Keratinocyte (primary cell): ENCODE data around the gene MYO16.

ENCODE experiments used
- CTCF ChIP-seq, 3 experiments: IDR thresholded peaks in 1 of 3; conservative IDR thresholded peaks in 1 of 3; optimal IDR thresholded peaks in 1 of 3; 2 replicates in 2 of 3; 3 replicates in 1 of 3; pipeline versions ENCODE3 to v1.5.1; 2011; ENCODE audit warnings: low read length in 3 of 3, mild to moderate bottlenecking in 3 of 3, moderate library complexity in 2 of 3, control low read depth in 1 of 3, inconsistent platforms in 1 of 3; ENCODE audit not compliant: insufficient read depth in 2 of 3; ENCODE audit errors: extremely low read depth in 1 of 3
- EZH2 ChIP-seq: IDR thresholded peaks from one replicate; pipeline ENCODE4 v1.6.1; 2012; ENCODE audit warnings: inconsistent platforms, mild to moderate bottlenecking, low read length, moderate library complexity

- TF ChIP-seq CTCF (optimal IDR thresholded peaks at IDR 0.05 in 1 of 3, IDR thresholded peaks at IDR 0.05 in 1 of 3, conservative IDR thresholded peaks at IDR 0.05 in 1 of 3; ENCODE audit: extremely low read depth in 1 of 3, insufficient read depth in 2 of 3, low read length in 3 of 3), result no peak
- no peak for TF ChIP-seq EZH2
Measured at GRCh38 chr13:108769213-108770070, 140.0 kb downstream of the MYO16 start.
